Breast epithelium (tissue), 3 donors: ENCODE results near the gene HENMT1.
A peak's percentile ranks its signal among the peaks of the same experiment; 100 is the strongest.

Experiments used
- CTCF ChIP-seq, 3 donors: fragments of 450-650 bp; IDR thresholded peaks; one replicate each; pipeline ENCODE4 v1.5.1; 2016 to 2017; ENCODE audit warnings: antibody characterized with exemption in 3 of 3, mild to moderate bottlenecking in 3 of 3, moderate library complexity in 3 of 3
- POLR2A ChIP-seq: fragments of 450-650 bp; IDR thresholded peaks from one replicate; pipeline ENCODE4 v1.6.1; 2016; ENCODE audit warnings: antibody characterized with exemption, mild to moderate bottlenecking, moderate library complexity
- POLR2AphosphoS5 ChIP-seq, 3 donors: sonication (generic); formaldehyde crosslinking; IDR thresholded peaks; one replicate each; pipeline ENCODE4 v1.6.1; 2017; ENCODE audit warnings: antibody characterized with exemption in 3 of 3

DNA sequence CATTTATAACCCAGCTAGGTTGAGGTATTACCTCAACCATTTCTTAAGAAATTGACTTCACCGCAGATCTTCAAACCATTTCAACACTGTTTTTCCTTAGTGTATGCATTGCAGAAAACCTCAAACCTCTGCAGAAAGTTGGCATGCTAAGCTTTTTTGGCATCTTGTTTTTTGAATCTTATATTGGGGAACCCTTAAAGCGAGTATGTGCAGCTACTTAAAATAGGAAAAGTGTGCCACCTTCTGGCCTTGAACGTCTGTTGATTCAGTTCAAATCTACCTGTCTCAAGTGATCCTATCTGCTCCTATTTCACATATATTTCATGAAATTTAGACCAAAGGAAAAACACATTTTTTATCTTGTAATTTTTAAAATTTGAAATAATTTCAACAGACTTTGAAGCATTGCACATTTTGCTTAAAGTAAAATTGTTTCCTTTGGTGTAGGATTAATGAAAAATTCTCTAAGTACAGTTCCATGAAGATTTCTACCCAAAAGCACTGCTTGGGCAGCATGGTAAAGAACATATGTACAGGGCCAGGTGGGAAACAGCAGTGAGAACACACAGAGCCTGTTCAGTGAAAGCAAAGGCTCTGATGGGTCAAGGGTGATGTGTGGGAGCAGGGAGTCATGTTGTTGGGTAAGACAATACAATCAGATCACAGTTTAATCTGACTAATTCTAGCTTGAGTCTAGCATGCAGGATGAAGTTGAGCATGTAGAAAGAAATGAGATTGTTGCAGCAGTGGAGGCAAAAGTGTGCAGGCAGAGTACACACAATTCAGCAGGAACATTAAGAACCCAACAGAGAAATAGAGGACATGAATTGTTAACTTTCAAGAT lies 17.2 kb downstream of the HENMT1 start:
- TF ChIP-seq CTCF (IDR thresholded peaks at IDR 0.05) = peak; percentile 56 to 76 (median 75)
- TF ChIP-seq POLR2A = no peak
- no peak for TF ChIP-seq POLR2AphosphoS5 (IDR thresholded peaks at IDR 0.05)
